ENCODE measurements around the gene CDHR1. TPM values are rescaled to one million over a fixed set of nuclear protein-coding genes. Genes with fewer than 3 reads are reported as not detected.

The CDHR1 gene
- 0.06 to 0.14 TPM (median 0.08 TPM) in 5 replicates for total RNA-seq (2022; extraction: Qiagen RNA extraction)

DNA sequence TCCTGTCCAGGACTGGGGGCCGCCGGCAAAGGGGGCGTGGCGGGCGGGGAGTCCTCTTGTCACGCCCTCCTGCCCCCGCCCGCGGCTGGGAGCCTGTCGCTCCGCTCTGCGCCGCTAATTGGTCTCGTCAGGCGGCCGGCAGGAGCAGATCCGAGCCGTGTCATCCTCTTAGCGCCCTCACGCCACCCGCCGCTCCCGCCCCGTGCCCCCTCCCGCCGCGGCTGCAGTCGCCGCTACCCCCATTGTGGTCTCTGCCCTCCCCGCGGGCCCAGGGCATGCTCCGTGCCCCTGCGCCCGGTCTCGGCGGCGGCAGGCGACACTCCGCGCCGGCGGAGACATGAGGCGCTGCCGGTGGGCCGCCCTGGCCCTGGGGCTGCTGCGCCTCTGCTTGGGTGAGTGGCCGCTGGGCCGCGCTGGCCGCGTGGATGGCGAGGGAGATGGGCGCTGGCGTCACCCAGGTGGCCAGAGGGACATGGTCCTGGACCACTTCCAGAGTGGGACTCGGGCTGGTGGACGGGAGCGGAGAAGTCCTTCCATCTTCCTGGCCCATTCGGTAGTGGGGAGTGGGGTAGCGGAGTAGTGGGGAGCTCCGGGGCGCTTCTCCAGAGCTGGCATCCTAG is at the start of gene CDHR1:
TSS of gene CDHR1 (plus strand) at position 114 of the 620 bp plus-strand sequence. CDS start at position 338, 224 bp downstream.

DNA sequence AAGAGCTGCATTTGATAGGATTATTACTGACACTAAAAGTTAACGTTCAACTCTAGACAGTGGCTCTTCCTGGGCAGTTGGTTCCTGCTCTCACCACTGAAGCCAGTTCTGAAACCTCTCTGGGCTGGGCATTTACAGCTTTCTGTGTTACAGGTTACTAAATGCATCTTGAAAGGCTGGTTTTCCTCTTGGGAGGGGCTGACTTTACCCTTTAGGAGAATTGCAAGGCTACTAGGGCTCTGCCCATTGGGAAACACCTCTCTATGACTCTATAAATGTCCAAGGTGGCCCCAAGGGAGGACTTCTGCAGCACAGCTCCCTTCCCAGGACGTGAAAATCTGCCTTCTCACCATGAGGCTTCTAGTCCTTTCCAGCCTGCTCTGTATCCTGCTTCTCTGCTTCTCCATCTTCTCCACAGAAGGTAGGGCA is 20.8 kb upstream of the CDHR1 start, which contains the start of gene GPR15LG:
TSS of gene GPR15LG (plus strand) at position 301 of the 429 bp plus-strand sequence. CDS start at position 352, 51 bp downstream.

DNA sequence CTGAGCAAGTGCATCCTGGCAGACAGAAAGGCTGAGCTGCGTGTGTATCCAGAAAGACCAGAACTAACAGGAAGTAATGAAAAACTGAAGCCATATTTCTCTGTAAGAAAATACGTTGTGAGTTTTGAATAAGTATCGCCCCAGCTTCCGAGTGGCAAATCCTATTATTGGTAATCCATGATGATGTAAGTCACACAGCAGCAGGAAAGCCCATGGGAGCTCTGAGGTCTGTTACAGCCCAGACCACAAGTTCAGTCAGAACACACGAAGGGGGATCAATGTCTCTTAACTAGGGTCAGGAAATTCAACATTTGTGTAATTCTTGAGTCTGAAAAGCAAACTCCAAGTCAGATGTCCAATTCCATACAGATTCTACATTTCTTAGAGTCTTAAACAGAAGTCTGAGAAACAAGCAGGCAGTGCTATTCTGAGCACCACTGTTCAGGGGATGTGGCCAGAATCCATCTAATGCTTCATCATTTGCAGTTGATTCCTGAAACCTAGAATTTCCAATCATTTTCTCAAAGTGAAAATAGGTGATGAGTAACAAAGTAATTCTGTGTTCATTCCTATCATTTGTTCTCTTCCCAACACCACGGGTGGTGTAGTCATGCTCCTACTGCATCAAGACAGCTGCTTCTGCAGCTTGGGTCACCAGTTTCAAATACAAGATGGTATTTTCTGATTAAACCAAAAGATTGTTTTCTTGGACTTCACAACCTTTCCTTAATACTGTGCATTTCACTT is 31.3 kb downstream of the CDHR1 start, which contains the start of gene LRIT2:
TSS of gene LRIT2 (minus strand) at position 118 of the 747 bp plus-strand sequence. CDS start at position 94, 24 bp downstream.

DNA sequence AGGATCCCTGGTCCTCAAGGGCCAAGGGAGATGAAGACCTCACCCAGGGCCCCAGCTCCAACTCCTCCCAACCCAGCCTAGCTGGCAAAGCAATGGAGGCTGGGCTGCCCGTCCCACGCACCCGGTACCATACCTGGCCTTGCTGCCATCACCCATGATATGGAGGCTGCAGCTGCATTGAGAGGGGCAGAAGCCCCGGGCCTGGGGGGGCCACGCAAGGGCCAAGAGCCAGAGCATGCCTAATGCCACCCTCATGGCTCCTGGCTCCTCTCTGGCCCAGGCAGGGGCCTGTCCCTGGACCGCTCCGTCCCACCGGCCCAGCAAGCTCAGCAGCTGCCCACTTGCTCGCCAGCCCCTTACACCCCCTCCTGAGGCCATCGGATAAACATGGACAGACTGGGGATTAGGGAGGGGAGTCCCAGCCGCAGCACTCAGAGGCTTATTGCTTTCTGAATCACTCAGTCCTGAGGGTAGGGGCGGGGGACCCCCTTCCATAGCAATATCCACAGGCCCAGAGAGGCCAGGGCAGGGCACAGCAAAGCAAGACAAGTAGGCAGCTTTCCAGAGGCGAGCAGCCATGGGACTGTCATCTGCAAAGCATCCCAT is 47.0 kb downstream of the CDHR1 start, which contains the start of gene LRIT1:
TSS of gene LRIT1 (minus strand) at position 362 of the 606 bp plus-strand sequence. CDS start at position 255, 107 bp downstream.

DNA sequence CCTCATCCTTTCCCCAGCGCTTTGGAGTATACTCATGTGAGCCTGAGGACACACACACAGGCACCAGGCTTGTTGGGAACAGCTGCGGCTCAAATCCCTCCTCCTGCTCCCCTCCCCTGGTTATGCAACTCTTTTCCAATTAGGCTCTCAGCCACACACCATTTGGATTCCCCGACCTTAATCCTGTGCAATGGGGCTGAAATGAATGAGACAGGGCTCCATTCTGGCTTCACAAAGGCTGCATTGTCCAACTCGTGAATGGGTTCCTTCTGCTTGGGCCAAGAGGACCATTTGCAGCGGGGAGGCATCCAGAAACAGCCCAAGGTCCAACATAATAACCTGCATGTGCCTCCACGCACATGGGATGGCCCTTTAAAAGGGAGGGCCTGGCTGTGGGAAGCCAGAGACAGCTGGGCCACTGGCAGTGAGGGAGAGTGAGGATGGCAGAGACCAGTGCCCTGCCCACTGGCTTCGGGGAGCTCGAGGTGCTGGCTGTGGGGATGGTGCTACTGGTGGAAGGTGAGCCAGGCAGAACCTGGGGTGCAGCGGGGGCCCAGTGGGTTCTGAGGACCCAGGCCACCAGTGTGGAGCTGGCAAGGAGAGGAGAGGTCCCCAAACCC is 50.4 kb downstream of the CDHR1 start, which contains the start of gene RGR:
TSS of gene RGR (plus strand) at position 403 of the 620 bp plus-strand sequence. CDS start at position 441, 38 bp downstream.

Other genes with a start within 250 kb of the CDHR1 start
- 198 to 203 TPM (median 199 TPM) in 5 replicates for gene GHITM, start 55.0 kb upstream of the CDHR1 start, total RNA-seq (2022; extraction: Qiagen RNA extraction)
- not detected in 5 replicates for gene GPR15LG, start 20.7 kb upstream of the CDHR1 start, total RNA-seq (2022; extraction: Qiagen RNA extraction)
- not detected in 5 replicates for gene LRIT2, start 31.0 kb downstream of the CDHR1 start, total RNA-seq (2022; extraction: Qiagen RNA extraction)
- not detected in 5 replicates for gene LRIT1, start 47.0 kb downstream of the CDHR1 start, total RNA-seq (2022; extraction: Qiagen RNA extraction)
- gene RGR, start 50.5 kb downstream of the CDHR1 start, total RNA-seq (2022; extraction: Qiagen RNA extraction) = not detected in 5 replicates
- gene CCSER2, start 134.1 kb downstream of the CDHR1 start, total RNA-seq (2022; extraction: Qiagen RNA extraction) = 10.2 to 13.6 TPM (median 12.0 TPM) in 5 replicates

Measured in A549 treated with Mapracorat at 1 μM for 4 hours (cell line).